GM23338 (cell line): ENCODE results near the gene COMMD7. TPM values are rescaled to one million over a fixed set of nuclear protein-coding genes. Genes with fewer than 3 reads are reported as not detected.

Source experiments
- ATAC-seq: fragments of 200-7000 bp; cut with Tn5 transposase; 3 replicates; pipeline ENCODE4 v1.9.1; 2020
- DNase-seq: peaks from one replicate; pipeline ENCODE4 v3.0.0-alpha.2; 2015; ENCODE audit warnings: low spot score
- H2AFZ ChIP-seq: fragments of 200-600 bp; sonication (generic); 2 replicates; pipeline ENCODE4 v1.8.0; 2016; ENCODE audit warnings: antibody characterized with exemption, mild to moderate bottlenecking, moderate library complexity
- H3F3A ChIP-seq: fragments of 200-600 bp; sonication (generic); replicated peaks from 2 replicates; pipeline ENCODE4 v1.8.0; 2017; ENCODE audit warnings: antibody characterized with exemption, mixed run types, low read depth
- H3K27ac ChIP-seq: fragments of 200-600 bp; sonication (generic); 2 replicates; pipeline ENCODE4 v1.6.1; 2016; ENCODE audit warnings: low read depth
- H3K27me3 ChIP-seq: fragments of 200-600 bp; sonication (generic); 2 replicates; pipeline ENCODE4 v1.8.0; 2016; ENCODE audit warnings: mild to moderate bottlenecking, mixed run types, moderate library complexity; ENCODE audit not compliant: insufficient read depth
- H3K36me3 ChIP-seq: fragments of 200-600 bp; sonication (generic); 2 replicates; pipeline ENCODE4 v1.8.0; 2016; ENCODE audit warnings: mild to moderate bottlenecking; ENCODE audit not compliant: insufficient read depth
- H3K4me1 ChIP-seq: fragments of 200-600 bp; sonication (generic); 2 replicates; pipeline ENCODE4 v1.8.0; 2016; ENCODE audit warnings: mild to moderate bottlenecking, moderate library complexity; ENCODE audit not compliant: insufficient read depth
- H3K4me2 ChIP-seq: fragments of 200-600 bp; sonication (generic); 2 replicates; pipeline ENCODE4 v1.7.1; 2017; ENCODE audit warnings: mixed run types
- H3K4me3 ChIP-seq: fragments of 200-600 bp; sonication (generic); 2 replicates; pipeline ENCODE4 v1.6.1; 2016; ENCODE audit warnings: mixed run types
- H3K79me2 ChIP-seq: fragments of 200-600 bp; sonication (generic); replicated peaks from 2 replicates; pipeline ENCODE4 v1.8.0; 2017; ENCODE audit warnings: mild to moderate bottlenecking; ENCODE audit not compliant: insufficient read depth
- H3K9me2 ChIP-seq: fragments of 200-600 bp; sonication (generic); 2 replicates; pipeline ENCODE4 v1.8.0; 2017; ENCODE audit not compliant: insufficient read depth
- H4K20me1 ChIP-seq: fragments of 200-600 bp; sonication (generic); replicated peaks from 2 replicates; pipeline ENCODE4 v1.8.0; 2017; ENCODE audit warnings: mild to moderate bottlenecking; ENCODE audit not compliant: insufficient read depth
- H3K27ac Mint-ChIP-seq: 2 replicates; pipeline ENCODE4 v1.8.0; 2020; ENCODE audit warnings: inconsistent platforms, mild to moderate bottlenecking, moderate library complexity, mixed read lengths
- H3K27me3 Mint-ChIP-seq: 3 replicates; pipeline ENCODE4 v1.8.0; 2022; ENCODE audit warnings: low read depth, mild to moderate bottlenecking, moderate library complexity, mixed read lengths, inconsistent platforms; ENCODE audit not compliant: insufficient read depth, poor library complexity
- H3K36me3 Mint-ChIP-seq: 3 replicates; pipeline ENCODE4 v1.8.0; 2021; ENCODE audit warnings: low read depth, mild to moderate bottlenecking, inconsistent platforms, moderate library complexity, mixed read lengths
- H3K4me1 Mint-ChIP-seq: 3 replicates; pipeline ENCODE4 v1.8.0; 2020; ENCODE audit warnings: mild to moderate bottlenecking, inconsistent platforms, mixed read lengths
- H3K4me3 Mint-ChIP-seq: 3 replicates; pipeline ENCODE4 v1.8.0; 2021; ENCODE audit warnings: moderate library complexity, mild to moderate bottlenecking, inconsistent platforms, mixed read lengths
- H3K9me3 Mint-ChIP-seq: 3 replicates; pipeline ENCODE4 v1.8.0; 2020; ENCODE audit warnings: moderate library complexity, mild to moderate bottlenecking, inconsistent platforms, mixed read lengths
- CREB1 ChIP-seq: fragments of 250-450 bp; sonication (Bioruptor Pico); IDR thresholded peaks from 2 replicates; pipeline ENCODE4 v1.5.0; 2020; ENCODE audit warnings: low read depth, mild to moderate bottlenecking, moderate library complexity
- CTCF ChIP-seq, 2 experiments: fragments of 200-600 bp in 1 of 2; sonication (generic) in 1 of 2; conservative IDR thresholded peaks; 2 replicates each; pipeline versions ENCODE4 v1.5.1 to v1.6.1; 2016 to 2017; ENCODE audit warnings: antibody characterized with exemption in 2 of 2, low read depth in 2 of 2, mild to moderate bottlenecking in 2 of 2, moderate library complexity in 1 of 2
- ETS1 ChIP-seq: IDR thresholded peaks from 2 replicates; pipeline ENCODE4 v1.6.1; 2016; ENCODE audit warnings: antibody characterized with exemption
- EZH2 ChIP-seq: fragments of 200-600 bp; sonication (generic); IDR thresholded peaks from one replicate; pipeline ENCODE4 v1.8.0; 2017; ENCODE audit warnings: antibody characterized with exemption, mild to moderate bottlenecking, low read depth; ENCODE audit not compliant: unreplicated experiment
- EZH2phosphoT487 ChIP-seq: fragments of 200-600 bp; sonication (generic); IDR thresholded peaks from one replicate; pipeline ENCODE4 v1.8.1; 2018; ENCODE audit warnings: antibody characterized with exemption; ENCODE audit not compliant: unreplicated experiment
- JUNB ChIP-seq: IDR thresholded peaks from one replicate; pipeline ENCODE4 v1.6.1; 2016; ENCODE audit warnings: antibody characterized with exemption; ENCODE audit not compliant: unreplicated experiment
- NANOG ChIP-seq: IDR thresholded peaks from 2 replicates; pipeline ENCODE4 v1.6.1; 2016; ENCODE audit warnings: antibody characterized with exemption, borderline replicate concordance
- POLR2AphosphoS5 ChIP-seq: IDR thresholded peaks from 2 replicates; pipeline ENCODE4 v1.6.1; 2016; ENCODE audit warnings: antibody characterized with exemption, low read depth
- REST ChIP-seq: IDR thresholded peaks from one replicate; pipeline ENCODE4 v1.6.1; 2018; ENCODE audit warnings: antibody characterized with exemption; ENCODE audit not compliant: unreplicated experiment
- STAT1 ChIP-seq: IDR thresholded peaks from one replicate; pipeline ENCODE4 v1.6.1; 2016; ENCODE audit warnings: antibody characterized with exemption; ENCODE audit not compliant: unreplicated experiment
- ZNF114 ChIP-seq: fragments of 250-450 bp; sonication (Bioruptor Pico); IDR thresholded peaks from 2 replicates; pipeline ENCODE4 v1.5.0; 2020; ENCODE audit warnings: mild to moderate bottlenecking, moderate library complexity
- ZNF462 ChIP-seq: fragments of 250-450 bp; sonication (Bioruptor Pico); IDR thresholded peaks from 2 replicates; pipeline ENCODE4 v1.5.0; 2020; ENCODE audit warnings: mild to moderate bottlenecking, moderate library complexity
- polyA plus RNA-seq: library from polyadenylated mRNA; unstranded; fragments of >200 nt; fragmentation: Nextera tagmentation; extraction: Ambion mirVana; gene quantifications from 2 replicates; pipeline ENCODE4 v1.2.1, GENCODE V29; 2016
- total RNA-seq: library from RNA; depleted of rRNA; stranded (reverse); fragments of >200 nt; shearing (Covaris generic); gene quantifications from 2 replicates; pipeline ENCODE4 v1.2.3, GENCODE V29; 2014

COMMD7 gene
- total and polyA plus RNA-seq, 2 experiments from 2014 or later, result 67.3 to 86.4 TPM

GRCh38 chr20:32753731-32754130 is 10.5 kb upstream of the COMMD7 start:
- no peaks in the 10 kb centered on the region for H3K27me3 ChIP-seq
- no peak for TF ChIP-seq ETS1
- TF ChIP-seq CREB1 (CRISPR knock-in tag), result no peak
- TF ChIP-seq JUNB, result no peak
- TF ChIP-seq EZH2, result no peak
- no peak for TF ChIP-seq CTCF (conservative IDR thresholded peaks at IDR 0.05; ENCODE audit: low read depth in 2 of 2)
- no peak for TF ChIP-seq EZH2phosphoT487
- no peak for TF ChIP-seq POLR2AphosphoS5
- no peak for TF ChIP-seq ZNF114
- no peak for TF ChIP-seq ZNF462
- TF ChIP-seq NANOG, result no peak
- TF ChIP-seq STAT1, result no peak
- TF ChIP-seq REST, result no peak
- Mint-ChIP-seq H3K27ac (peak overlapping the region; percentile 73; the same call in 1 of the 2 replicates), H3K4me3 (no peak overlapping the region), H3K36me3 (no peaks in the 10 kb centered on the region), H3K27me3 (peaks cover 9% of the 10 kb centered on the region), H3K4me1 (peaks cover 61% of the 10 kb centered on the region), H3K9me3 (no peaks in the 10 kb centered on the region)
- ATAC-seq, result no peak
- H4K20me1 ChIP-seq, result no peaks in the 10 kb centered on the region
- DNase-seq, result no peak
- peaks cover 15% of the 10 kb centered on the region for H3F3A ChIP-seq
- peaks cover 39% of the 10 kb centered on the region for H3K79me2 ChIP-seq
- H3K4me2 ChIP-seq, result no peak overlapping the region
- no peaks in the 10 kb centered on the region for H3K9me2 ChIP-seq
- H2AFZ ChIP-seq, result no peak overlapping the region
- H3K4me3 ChIP-seq, result no peak overlapping the region
- peaks cover 79% of the 10 kb centered on the region for H3K4me1 ChIP-seq
- H3K36me3 ChIP-seq, result no peaks in the 10 kb centered on the region
- H3K27ac ChIP-seq, result no peak overlapping the region
